ENCODE measurements around the gene MYO3B.

- TF ChIP-seq POLR2AphosphoS5 (IDR thresholded peaks at IDR 0.05; ENCODE audit: borderline replicate concordance, low read depth, low read length) (no peak), EZH2 (IDR thresholded peaks at IDR 0.05) (no peak), FOXP2 (optimal IDR thresholded peaks at IDR 0.05; ENCODE audit: control extremely low read depth, extremely low read length, insufficient read depth) (no peak)
These were observed 167.7 kb downstream of the MYO3B start for GRCh38 chr2:170345607-170346006.
